NCI-H345 (cell line): ENCODE results near the gene PEBP1.

Experiments used
- DNase-seq: peaks from one replicate; lab custom pipeline; 2025; lab: John Stamatoyannopoulos, UW

Gene PEBP1

GRCh38 chr12:118136559-118137003 lies 657 bp downstream of the PEBP1 start:
- DNase-seq, result no peak

DNA sequence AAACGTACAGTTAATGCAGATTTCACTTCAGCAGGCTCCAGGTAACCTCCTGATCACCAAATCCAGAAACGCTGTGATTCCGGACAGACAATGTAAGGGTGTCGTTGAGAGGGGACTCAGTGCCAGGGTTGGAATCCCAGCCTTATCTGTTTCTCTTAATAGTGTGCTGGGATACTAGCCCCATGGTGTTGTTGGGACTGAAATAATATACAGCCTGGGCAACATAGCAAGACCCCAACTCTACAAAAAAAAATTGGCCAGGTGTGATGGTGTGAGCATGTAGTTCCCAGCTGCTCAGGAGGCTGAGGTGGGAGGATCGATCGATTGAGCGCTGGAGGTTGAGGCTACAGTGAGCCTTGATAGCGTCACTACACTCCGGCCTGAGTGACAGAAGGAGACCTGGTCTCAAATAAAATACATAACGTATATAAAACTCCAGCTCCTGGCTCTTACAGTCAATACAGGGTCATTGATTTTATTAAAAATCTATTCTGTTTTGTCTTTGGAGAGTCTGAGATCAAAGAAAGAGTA lies 1.3 kb downstream of the PEBP1 start:
- no peak for DNase-seq

- DNase-seq, result no peak
These were observed 4.9 kb downstream of the PEBP1 start for GRCh38 chr12:118140825-118141224.

- DNase-seq, result no peak
These were observed 8.6 kb downstream of the PEBP1 start for GRCh38 chr12:118144499-118144898.

GRCh38 chr12:118145113-118145797 lies 9.3 kb downstream of the PEBP1 start:
- no peak for DNase-seq

DNA sequence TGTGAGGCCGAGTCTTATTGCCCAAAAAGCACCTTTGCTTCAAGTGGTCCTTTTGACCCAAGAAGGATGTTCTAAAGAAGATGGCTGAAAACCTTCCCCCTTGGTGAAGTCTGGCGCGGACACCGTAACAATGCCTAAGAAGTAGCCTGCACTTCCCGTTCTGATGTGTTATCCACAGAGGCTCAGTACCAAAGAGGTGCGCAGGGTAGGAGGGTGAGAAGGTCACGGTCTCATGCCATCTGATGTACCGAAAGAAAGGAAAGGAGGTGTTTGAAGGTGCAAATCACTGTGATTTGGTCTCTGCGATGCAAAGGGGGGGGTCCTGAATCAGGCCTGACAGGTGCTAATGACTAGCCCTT lies 9.9 kb downstream of the PEBP1 start:
- no peak for DNase-seq

GRCh38 chr12:118148287-118148686 lies 12.4 kb downstream of the PEBP1 start:
- no peak for DNase-seq

- DNase-seq, result no peak
These were observed 14.7 kb downstream of the PEBP1 start for GRCh38 chr12:118150625-118151024.

DNA sequence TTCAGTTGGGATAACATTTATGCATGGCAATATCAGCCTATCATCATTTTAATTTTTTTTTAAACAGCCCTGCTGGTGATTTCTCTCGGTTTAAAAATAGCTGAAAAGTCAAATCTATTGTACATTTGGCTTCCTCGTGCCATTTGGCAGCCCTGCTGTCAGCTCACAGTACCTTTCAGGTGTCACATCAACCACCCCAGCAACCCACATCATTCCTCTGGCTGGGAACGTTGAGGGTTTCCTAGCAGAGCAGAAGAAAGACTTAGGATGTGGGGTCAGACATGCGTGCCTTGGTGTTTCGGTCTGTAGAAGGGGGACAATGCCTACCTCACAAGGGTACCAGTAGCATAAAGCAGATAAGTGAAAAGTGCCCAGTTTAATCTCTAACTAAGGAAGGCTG lies 15.8 kb downstream of the PEBP1 start:
- DNase-seq, result no peak

GRCh38 chr12:118160536-118160935 lies 24.6 kb downstream of the PEBP1 start:
- DNase-seq, result no peak

- no peak for DNase-seq
These were observed 29.0 kb downstream of the PEBP1 start for GRCh38 chr12:118164798-118165486.

- no peak for DNase-seq
These were observed 31.0 kb downstream of the PEBP1 start for GRCh38 chr12:118166946-118167345.

GRCh38 chr12:118175823-118176447 lies 40.0 kb downstream of the PEBP1 start:
- no peak for DNase-seq

GRCh38 chr12:118183155-118183554 lies 47.2 kb downstream of the PEBP1 start:
- no peak for DNase-seq

GRCh38 chr12:118183711-118184110 lies 47.8 kb downstream of the PEBP1 start:
- no peak for DNase-seq

DNA sequence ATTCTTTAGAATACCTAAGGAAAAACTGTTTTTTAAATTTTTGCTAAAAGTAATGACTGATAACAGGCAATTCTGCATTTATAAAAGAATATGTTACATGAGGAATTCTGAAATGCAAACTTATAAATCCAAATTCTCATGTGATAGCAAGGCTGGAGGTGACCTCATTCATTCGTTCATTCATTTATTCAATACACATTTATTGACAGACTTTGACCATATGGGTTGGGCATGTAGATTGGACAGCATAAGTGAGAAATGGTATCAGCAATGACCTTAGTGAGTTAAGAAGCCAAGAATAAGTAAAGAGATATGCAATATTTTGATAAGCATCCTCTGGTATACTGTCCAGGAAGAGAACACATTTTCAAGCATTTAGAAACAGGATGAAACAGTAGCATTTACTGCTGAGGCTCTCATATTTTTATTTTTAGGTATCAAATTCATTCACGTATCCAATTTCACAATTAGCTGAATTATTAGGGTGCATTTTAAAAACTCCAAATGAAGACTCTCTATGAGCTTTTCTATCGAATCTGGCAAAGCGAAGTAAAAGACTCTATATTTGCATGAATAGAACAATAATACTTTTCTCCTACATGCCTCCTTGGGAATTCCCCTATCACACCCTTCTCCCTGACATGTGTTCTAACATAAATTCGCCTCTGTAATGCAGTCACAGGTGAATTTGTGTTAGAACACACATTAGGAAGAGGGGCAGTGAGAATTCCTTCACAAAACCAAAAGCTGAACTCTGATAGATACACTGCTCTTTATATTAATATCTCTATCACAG lies 49.9 kb downstream of the PEBP1 start:
- DNase-seq, result no peak

GRCh38 chr12:118187751-118188435 lies 52.0 kb downstream of the PEBP1 start:
- DNase-seq, result no peak

- no peak for DNase-seq
These were observed 52.9 kb downstream of the PEBP1 start for GRCh38 chr12:118188690-118189371.

GRCh38 chr12:118189741-118190191 lies 53.8 kb downstream of the PEBP1 start:
- DNase-seq, result no peak

DNA sequence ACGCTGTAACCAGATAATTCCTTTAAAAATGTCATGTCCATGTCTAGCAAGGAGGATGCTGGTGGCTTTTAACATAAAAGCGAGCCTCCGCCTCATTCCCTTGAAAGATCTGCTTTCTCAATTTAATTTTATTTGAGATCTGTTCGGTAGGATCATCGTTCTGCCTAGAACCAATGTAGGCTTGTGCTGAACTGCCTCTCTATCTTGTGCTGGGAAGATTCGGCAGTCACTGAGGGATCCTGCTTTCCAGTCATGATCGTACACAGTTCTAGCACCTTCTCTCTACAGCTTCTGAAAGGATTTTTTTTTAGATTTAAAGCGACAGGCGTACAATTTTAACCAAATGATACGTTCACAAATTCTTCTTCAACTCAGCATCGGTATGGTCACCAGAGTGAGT lies 54.3 kb downstream of the PEBP1 start:
- DNase-seq, result no peak

DNA sequence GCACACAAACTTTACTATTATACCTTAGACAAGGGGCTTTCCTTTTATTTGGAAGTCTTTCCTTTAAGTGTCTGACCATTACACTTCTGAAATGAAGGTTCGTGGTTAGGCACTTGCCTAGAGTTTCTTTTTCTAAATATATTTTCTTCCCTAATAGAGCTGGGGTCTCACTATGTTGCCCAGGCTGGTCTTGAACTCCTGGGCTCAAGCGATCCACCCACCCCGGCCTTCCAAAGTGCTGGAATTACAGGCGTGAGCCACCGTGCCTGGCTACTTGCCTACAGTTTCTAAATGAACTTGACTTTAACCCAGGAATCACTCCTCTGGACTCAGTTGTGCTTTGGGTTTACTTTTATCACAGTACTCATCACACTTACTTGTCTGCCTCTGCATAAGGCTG lies 57.6 kb downstream of the PEBP1 start:
- no peak for DNase-seq
